Osteoblast (primary cell): ENCODE data around the gene NOCT. TPM values are rescaled to one million over a fixed set of nuclear protein-coding genes. Genes with fewer than 3 reads are reported as not detected.

Source experiments
- DNase-seq: peaks from one replicate; pipeline ENCODE4 v3.0.0; 2011; ENCODE audit warnings: low spot score, mixed read lengths; ENCODE audit not compliant: insufficient read length; ENCODE audit errors: missing footprints
- H2AFZ ChIP-seq: 2 replicates; pipeline ENCODE4 v1.6.0; 2011; ENCODE audit warnings: mild to moderate bottlenecking, low read length
- H3K27ac ChIP-seq: 2 replicates; pipeline ENCODE4 v1.5.1; 2011; ENCODE audit warnings: mild to moderate bottlenecking, low read depth, low read length, moderate library complexity
- H3K27me3 ChIP-seq: 2 replicates; pipeline ENCODE4 v1.6.0; 2012; ENCODE audit warnings: mild to moderate bottlenecking, control low read depth, inconsistent platforms, low read length, moderate library complexity; ENCODE audit not compliant: insufficient read depth
- H3K36me3 ChIP-seq: 2 replicates; pipeline ENCODE4 v1.5.1; 2011; ENCODE audit warnings: mild to moderate bottlenecking, low read length, control low read depth, moderate library complexity; ENCODE audit not compliant: insufficient read depth
- H3K4me1 ChIP-seq: 2 replicates; pipeline ENCODE4 v1.5.1; 2011; ENCODE audit warnings: mild to moderate bottlenecking, low read length, control low read depth, moderate library complexity; ENCODE audit not compliant: insufficient read depth
- H3K4me2 ChIP-seq: 2 replicates; pipeline ENCODE4 v1.6.0; 2011; ENCODE audit warnings: mild to moderate bottlenecking, low read length; ENCODE audit not compliant: insufficient read depth
- H3K4me3 ChIP-seq: fragments of 200-600 bp; sonication (generic); 3 replicates; pipeline ENCODE4 v1.5.1; 2012; ENCODE audit warnings: mild to moderate bottlenecking, low read length, inconsistent platforms; ENCODE audit not compliant: insufficient read depth
- H3K79me2 ChIP-seq: 2 replicates; pipeline ENCODE4 v1.6.0; 2012; ENCODE audit warnings: mild to moderate bottlenecking, low read length, control low read depth, inconsistent platforms; ENCODE audit not compliant: insufficient read depth
- H3K9me3 ChIP-seq: 2 replicates; pipeline ENCODE4 v1.5.1; 2011; ENCODE audit warnings: low read depth, low read length, control low read depth
- H4K20me1 ChIP-seq: 2 replicates; pipeline ENCODE4 v1.6.0; 2012; ENCODE audit warnings: mild to moderate bottlenecking, low read length, control low read depth; ENCODE audit not compliant: insufficient read depth
- CTCF ChIP-seq: IDR thresholded peaks from 2 replicates; pipeline ENCODE4 v1.5.1; 2011; ENCODE audit warnings: mild to moderate bottlenecking, low read depth, low read length, moderate library complexity; ENCODE audit errors: extremely low read depth
- total RNA-seq: library from RNA; depleted of rRNA; stranded (reverse); fragments of >200 nt; gene quantifications from 2 replicates; pipeline ENCODE4 v1.2.3, GENCODE V29; 2012

NOCT gene
- total RNA-seq = 15.9 and 18.1 TPM in 2 replicates

GRCh38 chr4:139015269-139015947 is at the start of gene NOCT:
Gene NOCT (plus strand): TSS chr4:139015781. CDS start chr4:139015982, 201 bp downstream.
- peak within 1 kb of the TSS; percentile 90 for H3K4me3 ChIP-seq
- peak within 1 kb of the TSS; percentile 98 for H3K4me2 ChIP-seq
- peaks cover 44% of the 10 kb centered on the region for H3K79me2 ChIP-seq
- H3K36me3 ChIP-seq = no peaks in the 10 kb centered on the region
- H3K27ac ChIP-seq = peak within 1 kb of the TSS; percentile 100
- no peaks in the 10 kb centered on the region for H3K27me3 ChIP-seq
- H3K9me3 ChIP-seq = no peaks in the 10 kb centered on the region
- peaks cover 28% of the 10 kb centered on the region for H4K20me1 ChIP-seq
- TF ChIP-seq CTCF = no peak
- peak within 1 kb of the TSS; percentile 85 for H2AFZ ChIP-seq
- peak; percentile 97 for DNase-seq
- peaks cover 41% of the 10 kb centered on the region for H3K4me1 ChIP-seq

GRCh38 chr4:138967313-138967712 is 48.3 kb upstream of the NOCT start:
- no peaks in the 10 kb centered on the region for H3K4me1 ChIP-seq
- TF ChIP-seq CTCF = no peak
- no peak overlapping the region for H3K4me3 ChIP-seq
- no peaks in the 10 kb centered on the region for H3K79me2 ChIP-seq
- H3K36me3 ChIP-seq = no peaks in the 10 kb centered on the region
- H2AFZ ChIP-seq = no peak overlapping the region
- no peak overlapping the region for H3K4me2 ChIP-seq
- no peak for DNase-seq
- no peaks in the 10 kb centered on the region for H3K27me3 ChIP-seq
- H3K9me3 ChIP-seq = no peaks in the 10 kb centered on the region
- no peaks in the 10 kb centered on the region for H4K20me1 ChIP-seq
- no peak overlapping the region for H3K27ac ChIP-seq

GRCh38 chr4:138972956-138973801 is 42.4 kb upstream of the NOCT start:
- Histone ChIP-seq H3K4me3 (no peak overlapping the region), H3K36me3 (no peaks in the 10 kb centered on the region), H4K20me1 (no peaks in the 10 kb centered on the region), H3K4me1 (no peaks in the 10 kb centered on the region), H2AFZ (no peak overlapping the region), H3K27me3 (no peaks in the 10 kb centered on the region), H3K79me2 (no peaks in the 10 kb centered on the region), H3K9me3 (no peaks in the 10 kb centered on the region), H3K27ac (no peak overlapping the region), H3K4me2 (no peak overlapping the region)
- TF ChIP-seq CTCF = no peak
- DNase-seq = no peak

- H3K36me3 ChIP-seq = no peaks in the 10 kb centered on the region
- no peak overlapping the region for H3K4me2 ChIP-seq
- H3K4me3 ChIP-seq = no peak overlapping the region
- no peaks in the 10 kb centered on the region for H3K79me2 ChIP-seq
- no peak overlapping the region for H2AFZ ChIP-seq
- H3K9me3 ChIP-seq = no peaks in the 10 kb centered on the region
- no peak for TF ChIP-seq CTCF
- no peaks in the 10 kb centered on the region for H3K27me3 ChIP-seq
- no peak overlapping the region for H3K27ac ChIP-seq
- H3K4me1 ChIP-seq = no peaks in the 10 kb centered on the region
- no peaks in the 10 kb centered on the region for H4K20me1 ChIP-seq
- no peak for DNase-seq
Measured at GRCh38 chr4:138975225-138975624, 40.4 kb upstream of the NOCT start.
